Transverse colon (tissue), 4 donors: ENCODE data around the gene SHC1. TPM values are rescaled to one million over a fixed set of nuclear protein-coding genes. Genes with fewer than 3 reads are reported as not detected.

Experiments used
- DNase-seq: peaks from one replicate; pipeline ENCODE4 v3.0.0-alpha.2; 2019
- H3K27ac ChIP-seq, 4 donors: fragments of 200-600 bp; sonication (generic); 2 replicates each; pipeline ENCODE4 v1.5.1; 2016 to 2018; ENCODE audit warnings: inconsistent platforms in 4 of 4
- H3K27me3 ChIP-seq: fragments of 200-600 bp; sonication (generic); 2 replicates; pipeline ENCODE4 v1.5.1; 2017; ENCODE audit warnings: inconsistent platforms
- H3K36me3 ChIP-seq, 4 donors: fragments of 200-600 bp; sonication (generic); 2 replicates each; pipeline ENCODE4 v1.5.1; 2017 to 2019; ENCODE audit warnings: inconsistent platforms in 4 of 4
- H3K4me1 ChIP-seq, 4 donors: fragments of 200-600 bp; sonication (generic); 2 replicates each; pipeline ENCODE4 v1.5.1; 2017 to 2020; ENCODE audit warnings: inconsistent platforms in 4 of 4
- H3K4me3 ChIP-seq, 4 donors: fragments of 200-600 bp; sonication (generic); 1 replicate in 1 of 4; 2 replicates in 3 of 4; pipeline versions ENCODE4 v1.5.1 to v1.6.1; 2017 to 2019; ENCODE audit warnings: inconsistent platforms in 4 of 4
- H3K9me3 ChIP-seq, 2 donors: fragments of 200-600 bp; sonication (generic); 2 replicates each; pipeline ENCODE4 v1.5.1; 2017 to 2019; ENCODE audit warnings: inconsistent platforms in 2 of 2
- CTCF ChIP-seq, 5 experiments: fragments of 200-600 bp in 3 of 5; fragments of 450-650 bp in 2 of 5; sonication (generic) in 3 of 5; IDR thresholded peaks; 1 replicate in 2 of 5; 2 replicates in 3 of 5; pipeline ENCODE4 v1.5.1; 2016 to 2017; ENCODE audit warnings: antibody characterized with exemption in 5 of 5, inconsistent platforms in 3 of 5, mild to moderate bottlenecking in 2 of 5, moderate library complexity in 1 of 5
- EP300 ChIP-seq: sonication (generic); formaldehyde crosslinking; IDR thresholded peaks from one replicate; pipeline ENCODE4 v1.6.1; 2017; ENCODE audit warnings: antibody characterized with exemption, low read depth
- POLR2A ChIP-seq: fragments of 450-650 bp; IDR thresholded peaks from one replicate; pipeline ENCODE4 v1.6.1; 2016; ENCODE audit warnings: antibody characterized with exemption, mild to moderate bottlenecking, moderate library complexity
- POLR2AphosphoS5 ChIP-seq, 3 donors: sonication (generic); formaldehyde crosslinking; IDR thresholded peaks; one replicate each; pipeline ENCODE4 v1.6.1; 2016; ENCODE audit warnings: antibody characterized with exemption in 3 of 3
- WGBS, 2 donors: methylation state at CpG; one replicate each; pipeline ENCODE4 v1.1.5; 2018; ENCODE audit warnings: low coverage in 1 of 2; 5-methylcytosine and 5-hydroxymethylcytosine counted together
- in situ Hi-C, 4 donors: fragments of 200-750 bp; cut with MboI; loops; one replicate each; pipeline versions ENCODE4 v1.15.0 to v1.15.1; 2017; ENCODE audit warnings: low sequenced_read_pairs in 3 of 4, low pct_ligation_motif_present in 1 of 4, low pct_unique_long_range_greater_than_20kb in 1 of 4
- intact Hi-C: fragments of 100-400 bp; cut with DNase I; formaldehyde crosslinking; loops from one replicate; pipeline ENCODE4 v1.15.1; 2023; ENCODE audit warnings: low total_unique reads
- total RNA-seq, 4 donors: library from RNA; depleted of rRNA; stranded (reverse); fragments of >200 nt; gene quantifications; one replicate each; pipeline ENCODE4 v1.1.0, GENCODE V29; 2016

The SHC1 gene
- total RNA-seq, 4 donors from 2014 or later = 71.1 to 149 (median 92.0) TPM

- no peak for TF ChIP-seq POLR2AphosphoS5 (IDR thresholded peaks at IDR 0.05)
- TF ChIP-seq CTCF (IDR thresholded peaks at IDR 0.05) = no peak
- TF ChIP-seq POLR2A = no peak
- no peak for TF ChIP-seq EP300
- 51 to 80% methylated on average over 1 to 6 of the region's 6 CpGs for WGBS, 2 donors
- H3K4me3 ChIP-seq = peak overlapping the region; percentile 17 to 40 (median 27)
- no peaks in the 10 kb centered on the region for H3K9me3 ChIP-seq
- peaks cover 23 to 39% (median 32%) of the 10 kb centered on the region in 4 donors for H3K4me1 ChIP-seq
- H3K36me3 ChIP-seq = peaks cover 0 to 12% (median 2%) of the 10 kb centered on the region in 4 donors
- intact Hi-C loops = no loop called here
- H3K27me3 ChIP-seq = no peaks in the 10 kb centered on the region
- in situ Hi-C loops = no loop called here
- peak overlapping the region; percentile 85 to 96 (median 91) for H3K27ac ChIP-seq
- no peak for DNase-seq
These were observed 47.4 kb upstream of the SHC1 start for GRCh38 chr1:155017946-155018316.

GRCh38 chr1:155017041-155017945 lies 46.7 kb upstream of the SHC1 start:
- in situ Hi-C loops (no loop called here), intact Hi-C loops (no loop called here)
- Histone ChIP-seq H3K27me3 (no peaks in the 10 kb centered on the region), H3K9me3 (no peaks in the 10 kb centered on the region), H3K27ac (peak overlapping the region; percentile 85 to 96 (median 91)), H3K4me3 (peak overlapping the region; percentile 17 to 40 (median 33)), H3K4me1 (peaks cover 28 to 46% (median 36%) of the 10 kb centered on the region in 4 donors), H3K36me3 (peaks cover 0 to 12% (median 2%) of the 10 kb centered on the region in 4 donors)
- WGBS, 2 donors = 0 to 2% methylated on average over 7 to 20 of the region's 49 CpGs
- DNase-seq = peak; percentile 96
- peak; percentile 71 to 97 (median 94) for TF ChIP-seq POLR2AphosphoS5 (IDR thresholded peaks at IDR 0.05)
- peak; percentile 58 for TF ChIP-seq POLR2A
- TF ChIP-seq CTCF (IDR thresholded peaks at IDR 0.05) = peak; percentile 97 to 100 (median 99)
- peak; percentile 100 for TF ChIP-seq EP300

- WGBS, 2 donors = 68% methylated on average over 7 of the region's 26 CpGs; no CpG with 5 or more reads in 1 of the 2 donors
- TF ChIP-seq CTCF (IDR thresholded peaks at IDR 0.05) = no peak
- TF ChIP-seq POLR2AphosphoS5 (IDR thresholded peaks at IDR 0.05) = peak in 2 of 3 donors; percentile 26 to 53
- no peak for TF ChIP-seq EP300
- no peak for TF ChIP-seq POLR2A
- Histone ChIP-seq H3K4me3 (peak overlapping the region in 2 of 4 donors; percentile 36 to 40), H3K9me3 (no peaks in the 10 kb centered on the region), H3K27ac (peak overlapping the region; percentile 85 to 96 (median 91)), H3K27me3 (no peaks in the 10 kb centered on the region), H3K4me1 (peaks cover 34 to 55% (median 46%) of the 10 kb centered on the region in 4 donors), H3K36me3 (peaks cover 0 to 12% (median 2%) of the 10 kb centered on the region in 4 donors)
- in situ Hi-C loops = no loop called here
- DNase-seq = peak; percentile 67
- intact Hi-C loops = no loop called here
These were observed 45.8 kb upstream of the SHC1 start for GRCh38 chr1:155016231-155016831.

GRCh38 chr1:155015527-155016230 lies 45.1 kb upstream of the SHC1 start:
- Histone ChIP-seq H3K9me3 (no peaks in the 10 kb centered on the region), H3K27me3 (no peaks in the 10 kb centered on the region), H3K4me3 (no peak overlapping the region), H3K27ac (peak overlapping the region; percentile 85 to 96 (median 91)), H3K4me1 (peaks cover 36 to 61% (median 52%) of the 10 kb centered on the region in 4 donors), H3K36me3 (peaks cover 0 to 12% (median 2%) of the 10 kb centered on the region in 4 donors)
- WGBS, 2 donors = 76 to 86% methylated on average over 2 to 16 of the region's 16 CpGs
- no peak for DNase-seq
- TF ChIP-seq POLR2A (no peak), CTCF (IDR thresholded peaks at IDR 0.05) (no peak), POLR2AphosphoS5 (IDR thresholded peaks at IDR 0.05) (peak in 2 of 3 donors; percentile 25 to 44)
- in situ Hi-C loops (no loop called here), intact Hi-C loops (no loop called here)
